A204.1 (cell line): ENCODE data around the gene ATE1.

Experiments
- FAIRE-seq: peaks from 2 replicates; lab custom pipeline; 2012; peaks lifted over from hg19 to GRCh38; lab: Jason Lieb, UNC

The ATE1 gene

GRCh38 chr10:121694327-121694965 lies 233.4 kb downstream of the ATE1 start:
- FAIRE-seq = no peak

- FAIRE-seq = no peak
These were observed 235.2 kb downstream of the ATE1 start for GRCh38 chr10:121692626-121693025.

- FAIRE-seq = no peak
These were observed 236.9 kb downstream of the ATE1 start for GRCh38 chr10:121690970-121691369.
